PC-3 (cell line): ENCODE results near the gene CCR6. TPM values are rescaled to one million over a fixed set of nuclear protein-coding genes. Genes with fewer than 3 reads are reported as not detected.

Experiments
- ATAC-seq: fragments of 200-7000 bp; cut with Tn5 transposase; 2 replicates; pipeline ENCODE4 v1.9.1; 2020; ENCODE audit warnings: mild to moderate bottlenecking, moderate library complexity
- BruUV-seq: library from RNA; stranded (reverse); fragments of 400-500 nt; replicated peaks from 2 replicates; lab custom pipeline; 2021; lab: Mats Ljungman, UMichigan
- CTCF ChIA-PET: fragments of 300-600 bp; sonication (Branson Sonifier 250); formaldehyde crosslinking; loops from one replicate; lab custom pipeline; 2022; ENCODE audit warnings: antibody characterized with exemption; lab: Charles Lee
- POLR2A ChIA-PET: fragments of 300-600 bp; sonication (Branson Sonifier 250); formaldehyde crosslinking; loops from one replicate; lab custom pipeline; 2022; ENCODE audit warnings: antibody characterized with exemption; ENCODE audit not compliant: unreplicated experiment; lab: Charles Lee
- DNase-seq: peaks from one replicate; pipeline ENCODE4 v3.0.0-alpha.2; 2015
- H2AFZ ChIP-seq: fragments of 300-600 bp; sonication (generic); 2 replicates; pipeline ENCODE4 v1.6.0; 2016; ENCODE audit warnings: antibody characterized with exemption, low read length
- H3F3A ChIP-seq: fragments of 300-600 bp; sonication (generic); one replicate; pipeline ENCODE4 v1.6.0; 2017; ENCODE audit warnings: antibody characterized with exemption, low read length, control low read depth, mild to moderate bottlenecking; ENCODE audit not compliant: unreplicated experiment
- H3K27ac ChIP-seq: fragments of 300-600 bp; sonication (generic); 2 replicates; pipeline ENCODE4 v1.5.1; 2016; ENCODE audit warnings: mild to moderate bottlenecking, low read length
- H3K27me3 ChIP-seq: fragments of 300-600 bp; sonication (generic); 2 replicates; pipeline ENCODE4 v1.6.1; 2016; ENCODE audit warnings: low read length, mixed read lengths
- H3K36me3 ChIP-seq: fragments of 300-600 bp; sonication (generic); 2 replicates; pipeline ENCODE4 v1.6.1; 2016; ENCODE audit warnings: low read depth, mixed run types, low read length, mixed read lengths
- H3K4me1 ChIP-seq: fragments of 300-600 bp; sonication (generic); 2 replicates; pipeline ENCODE4 v1.5.1; 2016; ENCODE audit warnings: low read length; ENCODE audit not compliant: insufficient read depth
- H3K4me2 ChIP-seq: fragments of 300-600 bp; sonication (generic); 2 replicates; pipeline ENCODE4 v1.6.0; 2016; ENCODE audit warnings: low read length
- H3K4me3 ChIP-seq: fragments of 300-600 bp; sonication (generic); 2 replicates; pipeline ENCODE4 v1.5.1; 2016; ENCODE audit warnings: mild to moderate bottlenecking, low read length, mixed read lengths
- H3K79me2 ChIP-seq: fragments of 300-600 bp; sonication (generic); 2 replicates; pipeline ENCODE4 v1.6.1; 2017; ENCODE audit warnings: low read length, mixed read lengths
- H3K9ac ChIP-seq: fragments of 300-600 bp; sonication (generic); 2 replicates; pipeline ENCODE4 v1.6.0; 2016; ENCODE audit warnings: mild to moderate bottlenecking, low read length
- H3K9me2 ChIP-seq: fragments of 300-600 bp; sonication (generic); replicated peaks from 2 replicates; pipeline ENCODE4 v1.6.1; 2016; ENCODE audit warnings: mixed run types, low read length, mixed read lengths
- H3K9me3 ChIP-seq: fragments of 300-600 bp; sonication (generic); 2 replicates; pipeline ENCODE4 v1.6.1; 2016; ENCODE audit warnings: low read length, mixed read lengths
- H4K20me1 ChIP-seq: fragments of 300-600 bp; sonication (generic); 2 replicates; pipeline ENCODE4 v1.6.1; 2016; ENCODE audit warnings: low read length, mixed read lengths
- EZH2 ChIP-seq: fragments of 300-600 bp; sonication (generic); IDR thresholded peaks from one replicate; pipeline ENCODE4 v1.6.1; 2017; ENCODE audit warnings: antibody characterized with exemption, mild to moderate bottlenecking, low read length; ENCODE audit not compliant: unreplicated experiment
- EZH2phosphoT487 ChIP-seq: fragments of 300-600 bp; sonication (generic); IDR thresholded peaks from 2 replicates; pipeline ENCODE4 v1.6.1; 2018; ENCODE audit warnings: mild to moderate bottlenecking, antibody characterized with exemption, low read length, borderline replicate concordance
- intact Hi-C: fragments of 100-400 bp; cut with micrococcal nuclease; formaldehyde crosslinking; loops from 2 replicates; pipeline ENCODE4 v1.9.0; 2023
- total RNA-seq: library from RNA; depleted of rRNA; stranded (reverse); fragments of >200 nt; gene quantifications from 2 replicates; pipeline ENCODE4 v1.2.3, GENCODE V29; 2014
- TF ChIP-seq, protein P1 (sequence below): fragments of 300-600 bp; sonication (generic); conservative IDR thresholded peaks from 2 replicates; pipeline ENCODE4 v1.5.1; 2017; ENCODE audit warnings: antibody characterized with exemption, low read depth, mild to moderate bottlenecking, low read length

The CCR6 gene
- total RNA-seq, 1 experiment from 2014 or later = not detected

DNA sequence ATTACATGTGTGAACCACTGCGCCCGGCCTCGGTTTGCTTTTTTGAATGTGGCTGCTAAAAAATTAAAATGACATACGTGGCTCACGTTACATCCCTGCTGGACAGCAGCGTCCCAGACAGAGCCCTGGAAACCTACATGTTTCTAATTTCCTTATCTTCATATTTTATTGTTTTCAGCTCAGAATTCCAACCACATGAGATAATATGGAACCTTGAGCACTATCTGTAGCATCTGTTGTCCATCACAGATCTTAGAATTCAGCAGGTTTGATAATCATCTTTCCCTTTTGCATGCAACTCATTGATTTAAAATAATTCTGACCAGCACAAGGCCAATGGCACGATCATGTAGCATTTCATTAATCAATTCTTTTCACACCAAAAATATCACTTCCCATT is 25.9 kb upstream of the CCR6 start:
- Histone ChIP-seq H3K4me3 (no peak overlapping the region), H3K36me3 (no peaks in the 10 kb centered on the region)
- CTCF ChIA-PET = no interaction called here

DNA sequence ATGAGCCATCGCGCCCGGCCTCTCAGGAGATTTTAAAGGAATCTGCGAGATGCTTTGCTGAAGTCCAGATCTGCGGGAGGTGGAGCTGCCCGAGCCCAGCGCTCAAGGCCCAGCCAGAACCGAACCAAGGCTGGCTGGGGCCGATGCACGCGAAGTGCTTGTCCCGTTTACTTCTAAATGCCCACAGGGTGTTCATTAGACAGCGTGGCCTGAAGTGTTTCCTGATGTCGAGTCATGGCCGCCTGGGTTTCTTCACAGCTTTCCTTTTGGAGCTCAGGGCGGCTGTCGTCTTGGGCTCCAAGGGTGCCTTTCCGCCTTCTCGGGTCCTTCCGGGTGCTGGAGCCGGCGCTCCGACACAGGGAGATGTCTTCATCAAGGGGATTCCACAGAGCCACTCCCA is 25.1 kb upstream of the CCR6 start:
- no peaks in the 10 kb centered on the region for H3K9me2 ChIP-seq
- BruUV-seq = no TSS peak
- no peaks in the 10 kb centered on the region for H4K20me1 ChIP-seq
- no peaks in the 10 kb centered on the region for H3K79me2 ChIP-seq
- DNase-seq (no peak), ATAC-seq (no peak)
- POLR2A ChIA-PET = no interaction called here
- TF ChIP-seq, protein P1, sequence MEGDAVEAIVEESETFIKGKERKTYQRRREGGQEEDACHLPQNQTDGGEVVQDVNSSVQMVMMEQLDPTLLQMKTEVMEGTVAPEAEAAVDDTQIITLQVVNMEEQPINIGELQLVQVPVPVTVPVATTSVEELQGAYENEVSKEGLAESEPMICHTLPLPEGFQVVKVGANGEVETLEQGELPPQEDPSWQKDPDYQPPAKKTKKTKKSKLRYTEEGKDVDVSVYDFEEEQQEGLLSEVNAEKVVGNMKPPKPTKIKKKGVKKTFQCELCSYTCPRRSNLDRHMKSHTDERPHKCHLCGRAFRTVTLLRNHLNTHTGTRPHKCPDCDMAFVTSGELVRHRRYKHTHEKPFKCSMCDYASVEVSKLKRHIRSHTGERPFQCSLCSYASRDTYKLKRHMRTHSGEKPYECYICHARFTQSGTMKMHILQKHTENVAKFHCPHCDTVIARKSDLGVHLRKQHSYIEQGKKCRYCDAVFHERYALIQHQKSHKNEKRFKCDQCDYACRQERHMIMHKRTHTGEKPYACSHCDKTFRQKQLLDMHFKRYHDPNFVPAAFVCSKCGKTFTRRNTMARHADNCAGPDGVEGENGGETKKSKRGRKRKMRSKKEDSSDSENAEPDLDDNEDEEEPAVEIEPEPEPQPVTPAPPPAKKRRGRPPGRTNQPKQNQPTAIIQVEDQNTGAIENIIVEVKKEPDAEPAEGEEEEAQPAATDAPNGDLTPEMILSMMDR = no peak
- TF ChIP-seq EZH2phosphoT487 (no peak), EZH2 (no peak)
- H3K4me3 ChIP-seq = no peak overlapping the region
- H3K9me3 ChIP-seq = no peaks in the 10 kb centered on the region
- no peaks in the 10 kb centered on the region for H3F3A ChIP-seq
- H2AFZ ChIP-seq = no peak overlapping the region
- H3K9ac ChIP-seq = no peak overlapping the region
- no peak overlapping the region for H3K27ac ChIP-seq
- peaks cover 16% of the 10 kb centered on the region; the same call in 1 of the 2 replicates for H3K27me3 ChIP-seq
- CTCF ChIA-PET = no interaction called here
- intact Hi-C loops = no loop called here
- no peak overlapping the region for H3K4me2 ChIP-seq
- no peaks in the 10 kb centered on the region for H3K4me1 ChIP-seq
- H3K36me3 ChIP-seq = no peaks in the 10 kb centered on the region

More for the DNA sequence above, 25.9 kb upstream of the CCR6 start:
- Histone ChIP-seq H3K9me3 (no peaks in the 10 kb centered on the region), H4K20me1 (no peaks in the 10 kb centered on the region), H3K4me2 (no peak overlapping the region), H3K27ac (no peak overlapping the region), H3K9ac (no peak overlapping the region), H3K27me3 (peaks cover 16% of the 10 kb centered on the region; the same call in 1 of the 2 replicates), H3K4me1 (no peaks in the 10 kb centered on the region), H3F3A (no peaks in the 10 kb centered on the region), H3K79me2 (no peaks in the 10 kb centered on the region), H3K9me2 (no peaks in the 10 kb centered on the region), H2AFZ (no peak overlapping the region)
- POLR2A ChIA-PET = no interaction called here
- ATAC-seq = no peak
- TF ChIP-seq EZH2 = no peak
- TF ChIP-seq EZH2phosphoT487 = no peak
- TF ChIP-seq, protein P1 = no peak
- intact Hi-C loops = no loop called here
- BruUV-seq = no TSS peak
- DNase-seq = no peak

DNA sequence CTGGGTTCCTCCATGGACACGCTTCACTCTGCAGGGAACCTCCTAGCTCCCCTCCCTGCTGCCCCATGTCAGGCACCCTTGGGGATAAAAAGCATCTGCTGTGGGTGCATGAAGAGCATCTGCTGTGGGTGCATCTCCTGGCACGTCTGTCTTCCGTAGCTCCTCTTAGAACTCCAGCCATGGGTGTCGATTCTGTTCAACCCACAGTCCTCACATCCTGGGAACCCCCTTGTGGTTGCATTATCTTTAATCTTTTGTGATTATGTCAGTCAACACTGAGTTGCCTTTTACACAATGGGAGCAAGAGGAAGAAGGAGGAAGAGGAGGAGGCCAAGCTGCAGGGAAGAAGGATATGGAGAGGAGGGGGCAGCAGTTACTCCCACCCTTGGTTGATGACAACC is 24.1 kb upstream of the CCR6 start:
- Histone ChIP-seq H3K9me3 (no peaks in the 10 kb centered on the region), H3K79me2 (no peaks in the 10 kb centered on the region), H3K27ac (no peak overlapping the region), H3K36me3 (no peaks in the 10 kb centered on the region), H3K4me3 (no peak overlapping the region), H3K27me3 (peaks cover 11% of the 10 kb centered on the region; the same call in 1 of the 2 replicates), H3K4me1 (no peaks in the 10 kb centered on the region), H4K20me1 (no peaks in the 10 kb centered on the region), H2AFZ (no peak overlapping the region), H3K4me2 (no peak overlapping the region), H3K9ac (no peak overlapping the region), H3F3A (no peaks in the 10 kb centered on the region), H3K9me2 (no peaks in the 10 kb centered on the region)
- no peak for DNase-seq
- no TSS peak for BruUV-seq
- intact Hi-C loops = no loop called here
- CTCF ChIA-PET = no interaction called here
- POLR2A ChIA-PET = no interaction called here
- no peak for ATAC-seq
- TF ChIP-seq, protein P1 = no peak
- no peak for TF ChIP-seq EZH2
